ENCODE results near the gene SSTR5.

Gene SSTR5

GRCh38 chr16:1127101-1127500 is 54.6 kb downstream of the SSTR5 start:
- no peak for FAIRE-seq

DNA sequence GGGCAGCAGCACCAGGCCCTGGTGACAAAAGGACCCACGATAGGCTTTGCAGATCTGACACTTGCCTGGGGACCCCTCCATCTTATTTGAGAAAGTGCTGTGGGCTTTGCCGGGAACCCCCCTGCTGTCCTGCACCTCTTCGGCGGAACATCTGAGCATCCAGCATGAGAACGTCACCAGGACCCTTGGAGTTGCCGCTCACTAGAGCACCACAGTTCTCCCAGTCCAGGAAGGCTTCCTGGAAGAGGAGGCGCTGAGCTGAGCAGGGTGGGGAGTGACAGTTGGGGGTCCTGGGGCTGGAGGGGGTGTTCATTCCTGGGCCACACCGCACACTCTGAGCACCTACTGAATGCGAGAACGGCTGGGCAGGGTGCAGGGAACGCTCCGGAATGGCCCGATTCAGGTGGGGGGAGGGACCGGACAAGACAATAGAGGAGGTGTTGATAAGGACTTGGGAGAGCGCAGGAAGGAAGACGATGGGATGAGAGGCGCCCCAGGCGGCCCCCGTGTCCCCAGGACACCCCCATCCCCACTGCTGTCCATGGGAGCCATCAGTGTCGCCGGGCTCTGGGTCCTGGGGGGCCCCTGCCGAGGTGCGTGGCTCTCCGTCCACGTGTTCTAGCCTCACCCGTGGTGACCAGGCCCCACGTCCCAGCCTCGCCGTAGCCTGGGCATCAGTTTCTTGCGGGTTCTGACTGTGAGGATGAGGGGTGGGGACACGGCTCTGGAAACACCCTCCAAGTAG is 55.6 kb downstream of the SSTR5 start:
- FAIRE-seq: no peak

GRCh38 chr16:1129106-1129960 is 56.8 kb downstream of the SSTR5 start:
- FAIRE-seq: no peak

DNA sequence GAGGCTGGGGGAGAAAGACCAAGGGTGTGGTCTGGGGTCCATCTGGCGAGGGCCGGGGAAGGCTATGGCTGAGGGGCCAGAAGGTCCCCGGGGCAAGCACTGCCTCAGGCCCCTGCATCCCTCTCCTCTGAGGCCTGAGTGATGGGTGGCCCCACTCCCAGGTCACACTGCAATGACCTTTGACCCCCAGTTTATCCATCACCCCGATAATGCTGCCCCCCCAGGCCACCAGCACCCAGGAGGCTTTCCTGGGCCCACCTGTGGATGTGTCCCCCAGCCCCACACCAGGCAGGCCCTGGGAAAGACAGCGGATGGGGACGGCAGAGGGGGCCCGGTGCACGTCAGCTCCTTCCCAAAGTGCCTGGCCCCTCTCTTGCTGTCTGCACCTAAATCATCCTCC is 57.8 kb downstream of the SSTR5 start:
- no peak for FAIRE-seq
